GM23338 (cell line): ENCODE results near the gene RPL41.

Experiments
- CREB1 ChIP-seq: fragments of 250-450 bp; sonication (Bioruptor Pico); IDR thresholded peaks from 2 replicates; pipeline ENCODE4 v1.5.0; 2020; ENCODE audit warnings: low read depth, mild to moderate bottlenecking, moderate library complexity
- CTCF ChIP-seq, 2 experiments: fragments of 200-600 bp in 1 of 2; sonication (generic) in 1 of 2; conservative IDR thresholded peaks; 2 replicates each; pipeline versions ENCODE4 v1.5.1 to v1.6.1; 2016 to 2017; ENCODE audit warnings: antibody characterized with exemption in 2 of 2, low read depth in 2 of 2, mild to moderate bottlenecking in 2 of 2, moderate library complexity in 1 of 2
- ETS1 ChIP-seq: IDR thresholded peaks from 2 replicates; pipeline ENCODE4 v1.6.1; 2016; ENCODE audit warnings: antibody characterized with exemption
- EZH2 ChIP-seq: fragments of 200-600 bp; sonication (generic); IDR thresholded peaks from one replicate; pipeline ENCODE4 v1.8.0; 2017; ENCODE audit warnings: antibody characterized with exemption, mild to moderate bottlenecking, low read depth; ENCODE audit not compliant: unreplicated experiment
- EZH2phosphoT487 ChIP-seq: fragments of 200-600 bp; sonication (generic); IDR thresholded peaks from one replicate; pipeline ENCODE4 v1.8.1; 2018; ENCODE audit warnings: antibody characterized with exemption; ENCODE audit not compliant: unreplicated experiment
- JUNB ChIP-seq: IDR thresholded peaks from one replicate; pipeline ENCODE4 v1.6.1; 2016; ENCODE audit warnings: antibody characterized with exemption; ENCODE audit not compliant: unreplicated experiment
- POLR2AphosphoS5 ChIP-seq: IDR thresholded peaks from 2 replicates; pipeline ENCODE4 v1.6.1; 2016; ENCODE audit warnings: antibody characterized with exemption, low read depth
- REST ChIP-seq: IDR thresholded peaks from one replicate; pipeline ENCODE4 v1.6.1; 2018; ENCODE audit warnings: antibody characterized with exemption; ENCODE audit not compliant: unreplicated experiment

GRCh38 chr12:56104109-56104814 lies 12.2 kb upstream of the RPL41 start, which contains the start of gene PA2G4:
- TF ChIP-seq CTCF (conservative IDR thresholded peaks at IDR 0.05; ENCODE audit: low read depth in 2 of 2) (no peak), REST (no peak), EZH2 (no peak), EZH2phosphoT487 (no peak), ETS1 (peak; percentile 96), POLR2AphosphoS5 (peak; percentile 82), JUNB (no peak), CREB1 (no peak)
